H9 (cell line): ENCODE data around the gene TP53BP2. TPM values are rescaled to one million over a fixed set of nuclear protein-coding genes. Genes with fewer than 3 reads are reported as not detected.

ENCODE experiments used
- DNase-seq: peaks from one replicate; pipeline ENCODE4 v3.0.0-alpha.2; 2017
- H2AFZ ChIP-seq: one replicate; pipeline ENCODE4 v1.6.1; 2013; ENCODE audit warnings: mild to moderate bottlenecking, low read length, control low read depth, moderate library complexity
- H2AK5ac ChIP-seq: 2 replicates; pipeline ENCODE4 v1.6.1; 2013; ENCODE audit warnings: low read length, control low read depth, mixed read lengths; ENCODE audit not compliant: insufficient read length
- H2BK120ac ChIP-seq: one replicate; pipeline ENCODE4 v1.6.1; 2013; ENCODE audit warnings: low read depth, mild to moderate bottlenecking, low read length, control low read depth, inconsistent platforms; ENCODE audit not compliant: poor library complexity, severe bottlenecking
- H2BK12ac ChIP-seq: 2 replicates; pipeline ENCODE4 v1.6.1; 2013; ENCODE audit warnings: low read length, control low read depth, mixed read lengths, low read depth; ENCODE audit not compliant: insufficient read length
- H2BK15ac ChIP-seq: 2 replicates; pipeline ENCODE4 v1.6.1; 2013; ENCODE audit warnings: low read depth, low read length, control low read depth
- H2BK20ac ChIP-seq: one replicate; pipeline ENCODE4 v1.6.1; 2013; ENCODE audit warnings: low read depth, mild to moderate bottlenecking, low read length, control low read depth, inconsistent platforms; ENCODE audit not compliant: poor library complexity, severe bottlenecking
- H2BK5ac ChIP-seq: 2 replicates; pipeline ENCODE4 v1.6.1; 2013; ENCODE audit warnings: low read length, control low read depth, mixed read lengths; ENCODE audit not compliant: insufficient read length
- H3K14ac ChIP-seq: 2 replicates; pipeline ENCODE4 v1.6.1; 2013; ENCODE audit warnings: low read length, control low read depth; ENCODE audit not compliant: insufficient read depth
- H3K18ac ChIP-seq: 2 replicates; pipeline ENCODE4 v1.6.1; 2013; ENCODE audit warnings: low read depth, mild to moderate bottlenecking, mixed read lengths, low read length, control low read depth; ENCODE audit not compliant: insufficient read length
- H3K23ac ChIP-seq: 2 replicates; pipeline ENCODE4 v1.6.1; 2013; ENCODE audit warnings: low read length, control low read depth, mixed read lengths, low read depth; ENCODE audit not compliant: insufficient read length
- H3K23me2 ChIP-seq: 2 replicates; pipeline ENCODE4 v1.6.1; 2013; ENCODE audit warnings: low read depth, mild to moderate bottlenecking, mixed read lengths, low read length, control low read depth; ENCODE audit not compliant: insufficient read length, poor library complexity, severe bottlenecking
- H3K27ac ChIP-seq: 2 replicates; pipeline ENCODE4 v1.5.1; 2013; ENCODE audit warnings: low read length, control low read depth, mixed read lengths, low read depth; ENCODE audit not compliant: insufficient read length
- H3K27me3 ChIP-seq: 2 replicates; pipeline ENCODE4 v1.6.1; 2013; ENCODE audit warnings: low read length, control low read depth, inconsistent platforms; ENCODE audit not compliant: insufficient read depth
- H3K4ac ChIP-seq: 2 replicates; pipeline ENCODE4 v1.6.1; 2013; ENCODE audit warnings: low read depth, mild to moderate bottlenecking, control low read depth, inconsistent platforms, low read length, moderate library complexity
- H3K4me1 ChIP-seq: 2 replicates; pipeline ENCODE4 v1.6.1; 2013; ENCODE audit warnings: low read length, control low read depth, inconsistent platforms; ENCODE audit not compliant: insufficient read depth
- H3K4me2 ChIP-seq: 2 replicates; pipeline ENCODE4 v1.6.1; 2013; ENCODE audit warnings: low read length, control low read depth, mixed read lengths; ENCODE audit not compliant: insufficient read length, insufficient read depth
- H3K56ac ChIP-seq: 2 replicates; pipeline ENCODE4 v1.6.1; 2013; ENCODE audit warnings: low read depth, mild to moderate bottlenecking, mixed read lengths, low read length, control low read depth; ENCODE audit not compliant: insufficient read length
- H3K79me1 ChIP-seq: 2 replicates; pipeline ENCODE4 v1.6.1; 2013; ENCODE audit warnings: low read depth, mild to moderate bottlenecking, moderate library complexity, low read length, control low read depth, inconsistent platforms; ENCODE audit not compliant: insufficient read depth, poor library complexity, severe bottlenecking
- H3K79me2 ChIP-seq: 2 replicates; pipeline ENCODE4 v1.6.1; 2013; ENCODE audit warnings: low read length, control low read depth, inconsistent platforms; ENCODE audit not compliant: insufficient read depth
- H3K9ac ChIP-seq: 2 replicates; pipeline ENCODE4 v1.6.1; 2013; ENCODE audit warnings: low read length, control low read depth, mixed read lengths; ENCODE audit not compliant: insufficient read length; ENCODE audit errors: extremely low read depth
- H3K9me3 ChIP-seq: one replicate; pipeline ENCODE4 v1.6.1; 2013; ENCODE audit warnings: low read depth, low read length, inconsistent platforms; ENCODE audit not compliant: control insufficient read depth
- H3T11ph ChIP-seq: one replicate; pipeline ENCODE4 v1.6.1; 2013; ENCODE audit warnings: mild to moderate bottlenecking, low read length, control low read depth, inconsistent platforms
- H4K20me1 ChIP-seq: one replicate; pipeline ENCODE4 v1.6.1; 2013; ENCODE audit not compliant: control insufficient read depth, insufficient read length, insufficient read depth
- H4K5ac ChIP-seq: 2 replicates; pipeline ENCODE4 v1.6.1; 2013; ENCODE audit warnings: low read depth, mild to moderate bottlenecking, mixed read lengths, low read length, control low read depth; ENCODE audit not compliant: insufficient read length
- H4K8ac ChIP-seq: replicated peaks from 2 replicates; pipeline ENCODE4 v1.6.1; 2013; ENCODE audit warnings: low read length, control low read depth, mixed read lengths, low read depth; ENCODE audit not compliant: insufficient read length
- H4K91ac ChIP-seq: 2 replicates; pipeline ENCODE4 v1.6.1; 2013; ENCODE audit warnings: low read depth, mild to moderate bottlenecking, moderate library complexity, mixed read lengths, low read length, control low read depth; ENCODE audit not compliant: insufficient read length
- H3K27ac Mint-ChIP-seq, 3 experiments: 2 replicates in 2 of 3; 3 replicates in 1 of 3; pipeline ENCODE4 v1.8.0; 2020 to 2021; ENCODE audit warnings: mixed read lengths in 3 of 3, mild to moderate bottlenecking in 1 of 3, moderate library complexity in 1 of 3
- H3K27me3 Mint-ChIP-seq: 2 replicates; pipeline ENCODE4 v1.8.0; 2021; ENCODE audit warnings: low read depth, mild to moderate bottlenecking, moderate library complexity, mixed read lengths
- H3K36me3 Mint-ChIP-seq, 3 experiments: 2 replicates in 2 of 3; 3 replicates in 1 of 3; pipeline ENCODE4 v1.8.0; 2020 to 2021; ENCODE audit warnings: low read depth in 3 of 3, mixed read lengths in 3 of 3; ENCODE audit not compliant: insufficient read depth in 1 of 3
- H3K4me1 Mint-ChIP-seq, 2 experiments: 2 replicates each; pipeline ENCODE4 v1.8.0; 2020; ENCODE audit warnings: mixed read lengths in 2 of 2
- H3K4me3 Mint-ChIP-seq, 2 experiments: 2 replicates in 1 of 2; 3 replicates in 1 of 2; pipeline ENCODE4 v1.8.0; 2020 to 2021; ENCODE audit warnings: mild to moderate bottlenecking in 2 of 2, mixed read lengths in 2 of 2, moderate library complexity in 1 of 2
- H3K9me3 Mint-ChIP-seq, 2 experiments: 2 replicates in 1 of 2; 3 replicates in 1 of 2; pipeline ENCODE4 v1.8.0; 2020; ENCODE audit warnings: mild to moderate bottlenecking in 2 of 2, mixed read lengths in 2 of 2, moderate library complexity in 1 of 2
- CTCF ChIP-seq: fragments of 200-600 bp; sonication (generic); conservative IDR thresholded peaks from 3 replicates; pipeline ENCODE4 v1.8.0; 2021; ENCODE audit warnings: antibody characterized with exemption, mild to moderate bottlenecking
- WGBS: extraction: QIAGEN DNeasy Blood & Tissue Kit; methylation state at CpG from one replicate; pipeline ENCODE4 v1.1.7; 2013; ENCODE audit warnings: missing lambda C conversion rate, low lambda C conversion rate, mixed read lengths; ENCODE audit not compliant: insufficient read length; ENCODE audit errors: extremely low coverage; 5-methylcytosine and 5-hydroxymethylcytosine counted together
- total RNA-seq: library from RNA; stranded (reverse); gene quantifications from 2 replicates; pipeline ENCODE4 v1.2.1, GENCODE V29; 2021

Gene TP53BP2
- total RNA-seq, 1 experiment from 2014 or later, result 49.7 TPM

GRCh38 chr1:223845037-223845809 lies 524 bp downstream of the TP53BP2 start:
- Histone ChIP-seq H4K91ac (no peak overlapping the region), H3K4me2 (peak overlapping the region; percentile 77), H3K18ac (peak overlapping the region; percentile 81), H2BK20ac (no peak overlapping the region), H3K79me2 (peaks cover 17% of the 10 kb centered on the region), H4K5ac (no peak overlapping the region), H2BK12ac (no peak overlapping the region), H3K9me3 (no peaks in the 10 kb centered on the region), H3K27ac (no peak overlapping the region), H3K4me1 (no peaks in the 10 kb centered on the region), H2AK5ac (no peak overlapping the region), H3T11ph (no peak overlapping the region), H4K20me1 (no peaks in the 10 kb centered on the region), H3K79me1 (no peaks in the 10 kb centered on the region), H4K8ac (no peak overlapping the region), H2BK5ac (no peak overlapping the region), H3K56ac (no peak overlapping the region), H3K27me3 (no peaks in the 10 kb centered on the region), H3K23ac (no peak overlapping the region), H2AFZ (no peak overlapping the region), H3K4ac (no peak overlapping the region), H2BK120ac (no peak overlapping the region), H3K23me2 (peaks cover 10% of the 10 kb centered on the region), H3K9ac (peak overlapping the region; percentile 43), H3K14ac (peak overlapping the region; percentile 93), H2BK15ac (no peak overlapping the region)
- peak overlapping the region; percentile 92 to 96 for H3K4me3 Mint-ChIP-seq
- no CpG with 5 or more reads among the region's 69 CpGs for WGBS
- H3K9me3 Mint-ChIP-seq, result no peaks in the 10 kb centered on the region; a peak in 1 of 5 replicates
- peaks cover 26 to 27% of the 10 kb centered on the region in 2 experiments for H3K4me1 Mint-ChIP-seq
- peak; percentile 39 for DNase-seq
- H3K36me3 Mint-ChIP-seq, result peaks cover 0 to 2% (median 1%) of the 10 kb centered on the region in 3 experiments; a peak in 3 of 7 replicates
- no peak for TF ChIP-seq CTCF
- H3K27ac Mint-ChIP-seq, result peak overlapping the region; percentile 86 to 97 (median 86)
- peaks cover 3% of the 10 kb centered on the region; the same call in 1 of the 2 replicates for H3K27me3 Mint-ChIP-seq
